Measurements from ENCODE around the gene NADK. TPM values are rescaled to one million over a fixed set of nuclear protein-coding genes. Genes with fewer than 3 reads are reported as not detected.
"Not testable (repeated sequence)": the region's sequence is repeated elsewhere in the genome, so short reads cannot be mapped to it uniquely, and the experiment has no call there.

Gene NADK
- total RNA-seq, 1 experiment from 2014 or later = 93.4 TPM

DNA sequence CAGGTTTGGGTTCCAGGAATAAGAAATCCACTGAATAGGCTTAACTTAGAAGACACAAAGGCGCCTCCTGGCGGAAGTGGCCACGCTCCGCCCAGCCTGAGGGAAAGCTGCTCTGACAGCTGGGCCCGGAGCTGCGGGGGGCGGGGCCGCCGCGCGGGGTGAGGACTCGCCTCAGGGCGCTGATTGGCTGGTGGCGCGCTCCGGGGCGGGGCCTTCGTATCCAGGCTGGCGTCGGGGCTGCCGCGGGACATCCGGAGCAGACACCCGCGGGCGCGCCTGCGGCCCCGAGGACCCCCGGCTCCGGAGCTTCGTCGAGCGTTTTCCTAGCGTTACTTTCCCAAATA is 31.7 kb downstream of the NADK start:
- H3K4me1 ChIP-seq (ENCODE audit: control insufficient read depth in 1 of 2, insufficient read depth in 2 of 2, low read length in 2 of 2); H3K36me3 ChIP-seq (ENCODE audit: control insufficient read depth in 1 of 2, insufficient read depth in 2 of 2, low read length in 2 of 2); RAD21 ChIA-PET (ENCODE audit: low non-redundant PET in 1 of 2, low total read pairs in 2 of 2, uncharacterized antibody in 2 of 2, unreplicated experiment in 2 of 2); DNase-seq (ENCODE audit: low read depth, low spot score); H4K20me1 ChIP-seq (ENCODE audit: insufficient read depth); H2AFZ ChIP-seq (ENCODE audit: low read depth, low read length, poor library complexity, severe bottlenecking); BruUV-seq (replicated peaks); H3K9ac ChIP-seq (ENCODE audit: low read length); H3K27me3 ChIP-seq (ENCODE audit: insufficient read depth, low read length); CTCF ChIA-PET; H3K9me3 ChIP-seq (ENCODE audit: control insufficient read depth in 1 of 2, insufficient read depth in 1 of 2, low read depth in 1 of 2, low read length in 2 of 2); H3K79me2 ChIP-seq (ENCODE audit: insufficient read depth, low read length); intact Hi-C loops (cut with micrococcal nuclease); H3K9me2 ChIP-seq (ENCODE audit: insufficient read depth): not testable (repeated sequence)
- Histone ChIP-seq H3K4me3 (replicated peaks in 1 of 2; ENCODE audit: low read depth in 1 of 2, low read length in 2 of 2) (0 out of 4 replicates have a peak overlapping the region, but pooled peaks of 1 of the 2 experiments have one; percentile 40), H3K4me2 (ENCODE audit: low read length) (peak overlapping the region; percentile 35; the same call in 1 of the 2 replicates), H3K27ac (ENCODE audit: low read depth, low read length) (peak overlapping the region; percentile 84)
- ATAC-seq = peak; percentile 86
- POLR2A ChIA-PET = interaction anchor here (0.7 kb wide), 1 partner anchor 118 kb away, joined by 3 read pairs; no protein-coding TSS in a partner anchor

- H3K9me2 ChIP-seq (ENCODE audit: insufficient read depth); intact Hi-C loops (cut with micrococcal nuclease); H3K79me2 ChIP-seq (ENCODE audit: insufficient read depth, low read length); H2AFZ ChIP-seq (ENCODE audit: low read depth, low read length, poor library complexity, severe bottlenecking); CTCF ChIA-PET; BruUV-seq (replicated peaks); H3K4me1 ChIP-seq (ENCODE audit: control insufficient read depth in 1 of 2, insufficient read depth in 2 of 2, low read length in 2 of 2); H3K27me3 ChIP-seq (ENCODE audit: insufficient read depth, low read length); H3K9me3 ChIP-seq (ENCODE audit: control insufficient read depth in 1 of 2, insufficient read depth in 1 of 2, low read depth in 1 of 2, low read length in 2 of 2); H4K20me1 ChIP-seq (ENCODE audit: insufficient read depth); H3K36me3 ChIP-seq (ENCODE audit: control insufficient read depth in 1 of 2, insufficient read depth in 2 of 2, low read length in 2 of 2); RAD21 ChIA-PET (ENCODE audit: low non-redundant PET in 1 of 2, low total read pairs in 2 of 2, uncharacterized antibody in 2 of 2, unreplicated experiment in 2 of 2): not testable (repeated sequence)
- Histone ChIP-seq H3K4me3 (replicated peaks in 1 of 2; ENCODE audit: low read depth in 1 of 2, low read length in 2 of 2) (peak overlapping the region; percentile 40 to 42), H3K27ac (ENCODE audit: low read depth, low read length) (peak overlapping the region; percentile 84), H3K4me2 (ENCODE audit: low read length) (peak overlapping the region; percentile 35; the same call in 1 of the 2 replicates), H3K9ac (ENCODE audit: low read length) (peak overlapping the region; percentile 54)
- DNase-seq (ENCODE audit: low read depth, low spot score) (peak; percentile 56), ATAC-seq (peak; percentile 71)
- TF ChIP-seq TCF7L2 (IDR thresholded peaks at IDR 0.05; ENCODE audit: borderline replicate concordance, extremely low read depth, insufficient read depth, insufficient read length) = peak; percentile 71
- peak; percentile 86; the same call in 1 of the 2 replicates for TF ChIP-seq JUND (IDR thresholded peaks at IDR 0.05)
- peak; percentile 32; the same call in 1 of the 2 replicates for TF ChIP-seq POLR2AphosphoS5 (IDR thresholded peaks at IDR 0.05; ENCODE audit: low read depth, low read length)
- TF ChIP-seq, protein P1, sequence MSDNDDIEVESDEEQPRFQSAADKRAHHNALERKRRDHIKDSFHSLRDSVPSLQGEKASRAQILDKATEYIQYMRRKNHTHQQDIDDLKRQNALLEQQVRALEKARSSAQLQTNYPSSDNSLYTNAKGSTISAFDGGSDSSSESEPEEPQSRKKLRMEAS (IDR thresholded peaks at IDR 0.05) = peak; percentile 74; the same call in 1 of the 2 replicates
- peak; percentile 52 for TF ChIP-seq SP1 (IDR thresholded peaks at IDR 0.05; ENCODE audit: low read depth)
- POLR2A ChIA-PET = interaction anchor here (0.7 kb wide), 1 partner anchor 117 kb away, joined by 3 read pairs; no protein-coding TSS in a partner anchor
Measured at GRCh38 chr1:1745651-1746565, 32.4 kb downstream of the NADK start.

- TSS peak; percentile 0 for BruUV-seq (replicated peaks)
- H3K27ac ChIP-seq (ENCODE audit: low read depth, low read length) = not testable (repeated sequence)
Measured at GRCh38 chr1:1742529-1742928, 35.7 kb downstream of the NADK start.

DNA sequence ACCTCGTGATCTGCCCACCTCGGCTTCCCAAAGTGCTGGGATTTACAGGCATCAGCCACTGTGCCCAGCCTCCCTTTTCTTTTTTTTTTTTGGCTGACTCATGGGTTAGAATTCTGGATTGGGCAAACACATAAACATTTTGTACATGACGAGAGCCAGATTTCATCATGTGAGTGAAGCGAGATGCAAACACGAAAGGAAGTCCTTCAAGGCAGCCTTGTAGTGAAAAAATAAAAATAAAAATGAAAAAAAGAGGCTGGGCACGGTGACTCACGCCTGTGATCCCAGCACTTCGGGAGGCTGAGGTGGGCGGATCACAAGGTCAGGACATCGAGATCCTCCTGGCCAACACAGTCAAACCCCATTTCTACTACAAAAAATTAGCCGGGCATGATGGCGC is 37.3 kb downstream of the NADK start:
- RAD21 ChIA-PET (ENCODE audit: low non-redundant PET in 1 of 2, low total read pairs in 2 of 2, uncharacterized antibody in 2 of 2, unreplicated experiment in 2 of 2); H3K4me3 ChIP-seq (replicated peaks in 1 of 2; ENCODE audit: low read depth in 1 of 2, low read length in 2 of 2); H3K9me3 ChIP-seq (ENCODE audit: control insufficient read depth in 1 of 2, insufficient read depth in 1 of 2, low read depth in 1 of 2, low read length in 2 of 2); H3K36me3 ChIP-seq (ENCODE audit: control insufficient read depth in 1 of 2, insufficient read depth in 2 of 2, low read length in 2 of 2); H3K27ac ChIP-seq (ENCODE audit: low read depth, low read length); H3K4me1 ChIP-seq (ENCODE audit: control insufficient read depth in 1 of 2, insufficient read depth in 2 of 2, low read length in 2 of 2); H3K9me2 ChIP-seq (ENCODE audit: insufficient read depth); intact Hi-C loops (cut with micrococcal nuclease); BruUV-seq (replicated peaks); H3K9ac ChIP-seq (ENCODE audit: low read length); POLR2A ChIA-PET; DNase-seq (ENCODE audit: low read depth, low spot score); CTCF ChIA-PET; H2AFZ ChIP-seq (ENCODE audit: low read depth, low read length, poor library complexity, severe bottlenecking); H4K20me1 ChIP-seq (ENCODE audit: insufficient read depth); H3K4me2 ChIP-seq (ENCODE audit: low read length); ATAC-seq; H3K27me3 ChIP-seq (ENCODE audit: insufficient read depth, low read length); H3K79me2 ChIP-seq (ENCODE audit: insufficient read depth, low read length): not testable (repeated sequence)

More at GRCh38 chr1:1742529-1742928, 35.7 kb downstream of the NADK start:
- POLR2A ChIA-PET; H3K36me3 ChIP-seq (ENCODE audit: control insufficient read depth in 1 of 2, insufficient read depth in 2 of 2, low read length in 2 of 2); H4K20me1 ChIP-seq (ENCODE audit: insufficient read depth); ATAC-seq; H3K9ac ChIP-seq (ENCODE audit: low read length); H3K9me3 ChIP-seq (ENCODE audit: control insufficient read depth in 1 of 2, insufficient read depth in 1 of 2, low read depth in 1 of 2, low read length in 2 of 2); intact Hi-C loops (cut with micrococcal nuclease); H2AFZ ChIP-seq (ENCODE audit: low read depth, low read length, poor library complexity, severe bottlenecking); H3K4me1 ChIP-seq (ENCODE audit: control insufficient read depth in 1 of 2, insufficient read depth in 2 of 2, low read length in 2 of 2); CTCF ChIA-PET; H3K27me3 ChIP-seq (ENCODE audit: insufficient read depth, low read length); H3K79me2 ChIP-seq (ENCODE audit: insufficient read depth, low read length); H3K4me2 ChIP-seq (ENCODE audit: low read length); DNase-seq (ENCODE audit: low read depth, low spot score); H3K4me3 ChIP-seq (replicated peaks in 1 of 2; ENCODE audit: low read depth in 1 of 2, low read length in 2 of 2); RAD21 ChIA-PET (ENCODE audit: low non-redundant PET in 1 of 2, low total read pairs in 2 of 2, uncharacterized antibody in 2 of 2, unreplicated experiment in 2 of 2); H3K9me2 ChIP-seq (ENCODE audit: insufficient read depth): not testable (repeated sequence)
